Omental fat pad (tissue), 4 donors: Measurements from ENCODE around the gene ANKRD52. TPM values are rescaled to one million over a fixed set of nuclear protein-coding genes. Genes with fewer than 3 reads are reported as not detected.

Source experiments
- ATAC-seq: fragments of 150-250 bp; one replicate; pipeline ENCODE4 v1.9.1; 2016; ENCODE audit warnings: mild to moderate bottlenecking, moderate library complexity; ENCODE audit not compliant: low FRiP score
- DNase-seq: peaks from one replicate; pipeline ENCODE4 v3.0.0-alpha.2; 2019; ENCODE audit warnings: low spot score
- total RNA-seq, 4 donors: library from RNA; depleted of rRNA; stranded (reverse); fragments of >200 nt; gene quantifications; one replicate each; pipeline ENCODE4 v1.1.0, GENCODE V29; 2016
- TF ChIP-seq, protein P1 (sequence below), 3 donors: fragments of 450-650 bp; IDR thresholded peaks; one replicate each; pipeline ENCODE4 v1.5.1; 2016 to 2017; ENCODE audit warnings: antibody characterized with exemption in 3 of 3, mild to moderate bottlenecking in 3 of 3, moderate library complexity in 2 of 3

ANKRD52 gene
- total RNA-seq, 4 donors from 2014 or later: 13.6 to 19.2 (median 16.8) TPM

DNA sequence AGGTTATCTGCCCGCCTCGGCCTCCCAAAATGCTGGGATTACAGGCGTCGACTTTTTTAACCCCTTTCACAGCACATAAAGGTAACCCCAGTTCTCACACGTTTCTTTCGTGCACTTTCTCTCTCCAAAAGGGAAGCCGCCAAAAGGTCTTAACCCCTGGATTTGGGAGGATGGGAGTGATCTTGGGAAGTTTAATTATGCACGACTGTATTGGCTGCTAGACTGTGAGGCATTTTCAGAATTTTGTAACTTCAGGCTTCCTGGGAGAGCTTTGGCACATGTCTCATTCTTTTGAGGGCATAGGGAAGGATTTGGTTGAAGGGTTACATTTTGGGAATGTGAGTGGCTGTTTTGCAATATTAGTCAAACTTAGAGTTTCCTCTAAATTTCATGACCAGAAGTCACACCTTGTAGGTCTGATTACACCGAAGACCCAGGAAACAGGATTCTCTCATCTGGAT lies 67.5 kb downstream of the ANKRD52 start:
- TF ChIP-seq, protein P1, sequence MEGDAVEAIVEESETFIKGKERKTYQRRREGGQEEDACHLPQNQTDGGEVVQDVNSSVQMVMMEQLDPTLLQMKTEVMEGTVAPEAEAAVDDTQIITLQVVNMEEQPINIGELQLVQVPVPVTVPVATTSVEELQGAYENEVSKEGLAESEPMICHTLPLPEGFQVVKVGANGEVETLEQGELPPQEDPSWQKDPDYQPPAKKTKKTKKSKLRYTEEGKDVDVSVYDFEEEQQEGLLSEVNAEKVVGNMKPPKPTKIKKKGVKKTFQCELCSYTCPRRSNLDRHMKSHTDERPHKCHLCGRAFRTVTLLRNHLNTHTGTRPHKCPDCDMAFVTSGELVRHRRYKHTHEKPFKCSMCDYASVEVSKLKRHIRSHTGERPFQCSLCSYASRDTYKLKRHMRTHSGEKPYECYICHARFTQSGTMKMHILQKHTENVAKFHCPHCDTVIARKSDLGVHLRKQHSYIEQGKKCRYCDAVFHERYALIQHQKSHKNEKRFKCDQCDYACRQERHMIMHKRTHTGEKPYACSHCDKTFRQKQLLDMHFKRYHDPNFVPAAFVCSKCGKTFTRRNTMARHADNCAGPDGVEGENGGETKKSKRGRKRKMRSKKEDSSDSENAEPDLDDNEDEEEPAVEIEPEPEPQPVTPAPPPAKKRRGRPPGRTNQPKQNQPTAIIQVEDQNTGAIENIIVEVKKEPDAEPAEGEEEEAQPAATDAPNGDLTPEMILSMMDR (IDR thresholded peaks at IDR 0.05): no peak
- peak; percentile 30 for ATAC-seq
- no peak for DNase-seq

DNA sequence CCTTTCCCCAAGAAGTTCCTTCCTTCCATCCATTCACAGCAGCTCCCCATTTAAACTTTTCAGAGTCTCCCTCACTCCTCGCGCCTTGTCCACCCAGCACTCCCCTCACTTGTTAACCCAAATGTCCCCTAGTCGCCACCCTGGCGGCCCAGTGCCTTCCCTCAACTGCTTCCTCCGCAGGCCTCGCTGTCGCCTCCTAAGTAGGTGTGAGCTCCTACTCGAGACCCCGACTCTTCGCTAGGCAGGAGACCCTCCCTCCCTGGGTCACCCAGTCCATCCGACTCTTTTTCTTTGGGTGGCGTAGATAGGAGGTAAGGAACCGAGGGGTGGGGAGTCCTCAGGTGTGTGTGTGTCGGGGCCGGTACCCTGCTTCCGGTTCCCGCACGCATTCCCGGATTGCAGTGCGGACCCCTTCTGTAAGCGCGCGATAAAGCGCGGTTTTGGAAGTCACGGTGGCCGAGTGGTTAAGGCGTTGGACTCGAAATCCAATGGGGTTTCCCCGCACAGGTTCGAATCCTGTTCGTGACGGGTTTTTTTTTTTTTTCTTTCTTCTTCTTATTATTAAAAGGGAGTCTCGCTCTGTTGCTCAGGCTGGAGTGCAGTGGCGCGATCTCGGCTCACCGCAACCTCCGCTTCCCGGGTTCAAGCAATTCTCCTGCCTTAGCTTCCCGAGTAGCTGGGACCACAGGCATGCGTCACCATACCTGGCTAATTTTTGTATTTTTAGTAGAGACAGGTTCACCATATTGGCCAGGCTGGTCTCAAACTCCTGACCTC lies 68.1 kb downstream of the ANKRD52 start:
- TF ChIP-seq, protein P1 (IDR thresholded peaks at IDR 0.05): peak in 1 of 3 donors; percentile 14
- ATAC-seq (peak; percentile 61), DNase-seq (peak; percentile 85)

DNA sequence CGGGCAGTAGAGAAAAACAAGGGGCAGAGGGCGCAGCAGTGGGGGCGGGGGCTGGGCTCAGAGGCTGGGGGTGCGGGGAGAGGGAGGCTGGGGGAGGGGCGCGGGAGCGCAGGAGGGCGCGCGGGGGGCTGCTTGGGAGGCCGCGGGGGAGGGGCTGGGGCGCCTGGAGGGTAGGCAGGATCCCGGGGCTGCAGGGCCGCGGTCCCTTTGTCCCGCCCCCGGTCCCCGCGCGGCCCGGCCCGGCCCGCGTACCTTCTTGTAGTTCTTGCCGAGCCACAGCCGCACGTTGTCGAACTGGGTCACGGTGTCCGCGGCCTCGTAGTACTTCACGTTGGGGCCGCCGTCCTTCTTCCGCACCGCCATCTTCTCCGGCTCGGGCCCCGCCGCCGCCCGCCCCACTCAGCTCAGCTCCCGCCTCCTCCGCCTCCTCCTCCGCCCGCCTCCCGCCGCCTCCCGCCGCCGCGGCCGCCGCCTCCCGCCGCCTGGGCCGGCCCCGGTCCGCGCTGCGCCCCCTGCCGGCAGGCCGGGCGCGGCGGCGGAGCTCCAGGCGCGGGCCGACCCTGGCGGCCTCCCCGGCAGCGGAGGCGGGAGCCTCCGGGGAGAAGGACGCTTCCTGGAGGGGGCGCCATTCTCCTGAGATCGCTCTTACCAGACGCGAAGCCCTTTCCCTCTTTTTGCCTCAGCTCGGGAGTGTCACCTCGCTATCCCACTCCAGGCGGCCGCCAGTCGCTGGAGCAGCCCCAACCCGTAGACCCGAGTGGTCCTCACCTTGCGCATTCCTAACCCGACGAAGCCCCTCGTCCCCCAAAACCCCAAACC lies 68.9 kb downstream of the ANKRD52 start, which contains the start of gene SMARCC2:
TSS of gene SMARCC2 (minus strand) at position 385 of the 819 bp plus-strand sequence. CDS start at position 363, 22 bp downstream.
- TF ChIP-seq, protein P1 (IDR thresholded peaks at IDR 0.05): peak in 2 of 3 donors; percentile 38 to 63
- DNase-seq (peak; percentile 88), ATAC-seq (peak; percentile 92)

DNA sequence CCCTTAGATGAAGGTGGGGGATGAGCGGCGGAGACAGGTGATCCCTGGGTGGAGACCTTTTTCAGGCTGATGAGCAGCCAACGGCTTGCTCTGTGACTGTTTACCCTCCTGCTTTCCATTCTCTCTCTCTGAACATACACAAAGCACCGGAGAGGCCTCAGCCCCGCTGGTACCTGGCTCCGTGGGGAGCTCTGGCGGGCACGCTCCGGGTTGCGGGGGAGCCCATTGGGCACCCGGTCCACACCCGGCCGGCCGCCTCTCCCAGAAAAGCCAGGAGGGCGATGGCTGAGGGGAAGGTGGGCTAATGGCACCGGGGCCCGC lies 69.4 kb downstream of the ANKRD52 start:
- TF ChIP-seq, protein P1 (IDR thresholded peaks at IDR 0.05): no peak
- no peak for ATAC-seq
- DNase-seq: no peak

DNA sequence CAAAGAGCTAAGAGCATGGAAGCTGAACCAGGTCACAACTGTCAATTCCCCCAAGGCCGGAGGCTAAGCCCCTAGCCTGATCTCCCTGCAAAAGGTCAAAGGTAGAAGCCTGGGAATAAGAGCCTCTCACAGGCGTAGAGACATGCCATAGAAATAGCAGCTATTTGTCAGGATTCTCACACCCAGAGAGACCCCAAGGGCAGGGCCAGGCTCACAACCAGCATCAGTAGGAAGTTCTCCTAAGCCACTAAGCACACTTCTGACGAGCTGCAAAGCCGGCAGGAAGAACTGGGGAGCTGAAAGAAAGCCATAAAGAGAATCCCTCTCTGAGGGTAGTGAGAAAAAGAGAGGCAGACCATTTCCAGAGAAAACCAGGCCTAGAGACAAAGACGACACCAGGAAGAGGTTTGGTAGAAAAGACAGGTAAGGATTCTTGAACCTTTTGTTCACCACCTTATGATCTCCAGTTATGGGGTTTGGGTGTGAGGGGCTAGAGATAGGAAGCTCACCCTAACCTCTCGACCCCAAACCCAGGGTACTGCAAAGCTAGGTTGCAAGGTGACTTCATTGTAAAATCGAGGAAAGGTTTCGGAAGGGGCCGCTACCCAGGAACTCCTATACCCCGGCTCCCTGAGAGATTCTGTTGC lies 69.9 kb downstream of the ANKRD52 start:
- DNase-seq (no peak), ATAC-seq (no peak)
- TF ChIP-seq, protein P1 (IDR thresholded peaks at IDR 0.05): no peak

Other genes starting within 250 kb of the ANKRD52 start
- gene IKZF4, start 237.3 kb downstream of the ANKRD52 start, total RNA-seq: 10 to 100 TPM in 1 of 4 donors, 1 to 10 TPM in 3; 4.4 to 10.3 (median 6.6) TPM
- gene RPS26, start 216.5 kb downstream of the ANKRD52 start, total RNA-seq: 1,000 to 10,000 TPM in 2 of 4 donors, 100 to 1,000 TPM in 2; 482 to 1,592 (median 1,024) TPM
- gene ERBB3, start 178.2 kb downstream of the ANKRD52 start, total RNA-seq: 1 to 10 TPM; 2.9 to 8.3 (median 7.6) TPM
- 100 to 1,000 TPM in 3 of 4 donors, 10 to 100 TPM in 1; 90.2 to 232 (median 119) TPM for gene PA2G4, start 153.8 kb downstream of the ANKRD52 start, total RNA-seq
- 1,000 to 10,000 TPM; 2,553 to 3,094 (median 2,929) TPM for gene RPL41, start 141.8 kb downstream of the ANKRD52 start, total RNA-seq
- 1 to 10 TPM; 3.5 to 5.5 (median 4.9) TPM for gene ZC3H10, start 140.1 kb downstream of the ANKRD52 start, total RNA-seq
- 100 to 1,000 TPM; 129 to 447 (median 345) TPM for gene ESYT1, start 130.1 kb downstream of the ANKRD52 start, total RNA-seq
- 10 to 100 TPM; 25.8 to 42.4 (median 31.8) TPM for gene MYL6B, start 105.8 kb downstream of the ANKRD52 start, total RNA-seq
- gene MYL6, start 100.0 kb downstream of the ANKRD52 start, total RNA-seq: 1,000 to 10,000 TPM; 2,379 to 4,265 (median 3,293) TPM
- 100 to 1,000 TPM in 1 of 4 donors, 10 to 100 TPM in 3; 65.5 to 101 (median 82.1) TPM for gene SMARCC2, start 68.9 kb downstream of the ANKRD52 start, total RNA-seq
- 100 to 1,000 TPM in 1 of 4 donors, 10 to 100 TPM in 3; 50.0 to 128 (median 76.2) TPM for gene RNF41, start 36.5 kb downstream of the ANKRD52 start, total RNA-seq
- gene NABP2, start 34.0 kb downstream of the ANKRD52 start, total RNA-seq: 10 to 100 TPM; 13.2 to 24.3 (median 17.2) TPM
- not detected for gene SLC39A5, start 28.3 kb downstream of the ANKRD52 start, total RNA-seq
- 10 to 100 TPM in 3 of 4 donors, 1 to 10 TPM in 1; 9.0 to 18.1 (median 13.5) TPM for gene COQ10A, start 8.6 kb upstream of the ANKRD52 start, total RNA-seq
- gene CS, start 41.9 kb upstream of the ANKRD52 start, total RNA-seq: 100 to 1,000 TPM; 143 to 210 (median 194) TPM
- gene CNPY2, start 57.6 kb upstream of the ANKRD52 start, total RNA-seq: 10 to 100 TPM; 60.4 to 77.8 (median 69.7) TPM
- 10 to 100 TPM; 17.3 to 57.8 (median 40.7) TPM for gene PAN2, start 75.6 kb upstream of the ANKRD52 start, total RNA-seq
- 1 to 10 TPM in 1 of 4 donors, not detected in 3; 2.2 TPM for gene IL23A, start 80.5 kb upstream of the ANKRD52 start, total RNA-seq
- 100 to 1,000 TPM; 137 to 256 (median 177) TPM for gene STAT2, start 101.7 kb upstream of the ANKRD52 start, total RNA-seq
- gene APOF, start 104.5 kb upstream of the ANKRD52 start, total RNA-seq: not detected
- 1 to 10 TPM; 3.2 to 6.8 (median 4.3) TPM for gene TIMELESS, start 191.0 kb upstream of the ANKRD52 start, total RNA-seq
- gene MIP, start 196.3 kb upstream of the ANKRD52 start, total RNA-seq: not detected
- gene SPRYD4, start 210.2 kb upstream of the ANKRD52 start, total RNA-seq: 1 to 10 TPM; 2.3 to 4.7 (median 2.9) TPM
- gene GLS2, start 229.8 kb upstream of the ANKRD52 start, total RNA-seq: 1 to 10 TPM in 2 of 4 donors, under 1 TPM in 1, not detected in 1; 0.88 to 2.6 (median 1.7) TPM